Motor neuron (in vitro differentiated cells): ENCODE measurements around the gene PLXNA4. TPM values are rescaled to one million over a fixed set of nuclear protein-coding genes. Genes with fewer than 3 reads are reported as not detected.

Experiments used
- ATAC-seq, 8 experiments: fragments of 200-7000 bp; cut with Tn5 transposase; replicated peaks in 6 of 8; 2 replicates each; pipeline ENCODE4 v1.8.0; 2021; ENCODE audit warnings: mild to moderate bottlenecking in 8 of 8, moderate library complexity in 8 of 8
- H3K27ac ChIP-seq, 2 donors: fragments of 250-450 bp; sonication (Bioruptor Pico); 2 replicates each; pipeline ENCODE4 v1.9.0; 2021; ENCODE audit warnings: antibody characterized with exemption in 2 of 2, mild to moderate bottlenecking in 2 of 2, moderate library complexity in 1 of 2
- H3K4me1 ChIP-seq, 2 donors: fragments of 250-450 bp; sonication (Bioruptor Pico); replicated peaks in 1 of 2; 2 replicates each; pipeline ENCODE4 v1.6.1; 2021; ENCODE audit warnings: antibody characterized with exemption in 2 of 2, mild to moderate bottlenecking in 2 of 2, moderate library complexity in 1 of 2
- H3K4me3 ChIP-seq, 5 donors: fragments of 250-450 bp; sonication (Bioruptor Pico); 2 replicates each; pipeline ENCODE4 v1.9.0; 2021; ENCODE audit warnings: antibody characterized with exemption in 5 of 5, mild to moderate bottlenecking in 5 of 5, moderate library complexity in 4 of 5
- WGBS, 10 experiments: fragments of 450-650 bp; shearing (Covaris generic); methylation state at CpG; one replicate each; pipeline ENCODE4 v1.0.0; 2022; 5-methylcytosine and 5-hydroxymethylcytosine counted together
- in situ Hi-C, 9 experiments: fragments of 400-800 bp; cut with MboI; loops; one replicate each; pipeline ENCODE4 v1.15.0; 2021; ENCODE audit warnings: low sequenced_read_pairs in 9 of 9, low pct_unique_long_range_greater_than_20kb in 2 of 9; ENCODE audit not compliant: unreplicated experiment in 9 of 9
- total RNA-seq, 8 experiments: library from RNA; unstranded; fragments of 300-600 nt; gene quantifications; 2 replicates each; pipeline versions ENCODE4 v1.2.3 to v1.2.4, GENCODE V29; 2022

The PLXNA4 gene
- total RNA-seq, 8 experiments from 2014 or later = 0.38 to 8.5 (median 2.6) TPM

DNA sequence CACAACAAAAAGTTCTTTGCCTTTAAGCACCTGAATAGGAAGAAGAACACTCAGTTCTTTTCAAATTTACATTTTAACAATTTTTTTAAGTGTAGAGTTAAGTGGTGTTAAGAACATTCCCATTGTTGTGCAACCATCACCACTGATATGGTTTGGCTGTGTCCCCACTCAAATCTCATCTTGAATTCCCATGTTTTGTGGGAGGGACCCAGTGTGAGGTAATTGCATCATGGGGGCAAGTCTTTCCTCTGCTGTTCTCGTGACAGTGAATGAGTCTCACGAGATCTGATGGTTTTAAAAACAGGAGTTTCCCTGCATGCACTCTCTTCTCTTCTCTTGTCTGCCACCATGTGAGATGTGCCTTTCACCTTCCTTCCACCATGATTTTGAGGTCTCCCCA is 155.7 kb downstream of the PLXNA4 start:
- in situ Hi-C loops = loop anchor here in 1 of 9 experiments (25.0 kb wide), 1 partner anchor 142 kb away; no protein-coding TSS in a partner anchor
- ATAC-seq = no peak
- Histone ChIP-seq H3K4me3 (no peak overlapping the region), H3K4me1 (peaks cover 4 to 19% of the 10 kb centered on the region in 2 donors), H3K27ac (no peak overlapping the region)
- 50 to 83% (median 69%) methylated on average over 1 to 2 of the region's 2 CpGs; no CpG with 5 or more reads in 4 of the 10 experiments for WGBS, 10 experiments

GRCh38 chr7:132419542-132419941 is 156.7 kb downstream of the PLXNA4 start:
- ATAC-seq = no peak
- in situ Hi-C loops = loop anchor here in 1 of 9 experiments (25.0 kb wide), 1 partner anchor 143 kb away; no protein-coding TSS in a partner anchor
- Histone ChIP-seq H3K4me1 (peaks cover 4 to 28% of the 10 kb centered on the region in 2 donors), H3K4me3 (no peak overlapping the region), H3K27ac (no peak overlapping the region)
- 28 to 76% (median 67%) methylated on average over 1 to 2 of the region's 2 CpGs; no CpG with 5 or more reads in 5 of the 10 experiments for WGBS, 10 experiments

DNA sequence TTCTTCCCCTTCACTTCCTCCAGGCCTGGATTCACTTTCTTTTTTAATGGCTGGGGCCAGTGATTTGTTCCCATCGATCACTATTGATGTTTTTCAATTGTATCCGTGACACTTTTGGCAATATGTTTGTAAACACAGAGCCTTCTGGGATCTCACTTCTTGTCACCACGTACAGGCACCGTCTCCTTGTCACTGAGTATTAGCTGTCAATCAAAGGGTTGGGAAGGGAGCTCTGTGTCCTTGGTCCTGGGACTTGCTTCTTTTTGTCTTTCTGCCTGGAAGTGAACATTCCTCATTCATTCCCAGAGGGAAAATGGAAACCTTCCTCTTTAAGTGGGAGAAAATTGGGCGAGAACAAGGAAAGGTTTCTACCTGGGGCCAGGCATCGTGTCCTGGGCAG is 157.4 kb downstream of the PLXNA4 start:
- 64 to 92% (median 80%) methylated on average over 1 to 5 of the region's 6 CpGs; no CpG with 5 or more reads in 3 of the 10 experiments for WGBS, 10 experiments
- H3K4me1 ChIP-seq = peaks cover 4 to 35% of the 10 kb centered on the region in 2 donors
- ATAC-seq = no peak

GRCh38 chr7:132417103-132417906 is 159.0 kb downstream of the PLXNA4 start:
- Histone ChIP-seq H3K27ac (no peak overlapping the region), H3K4me1 (peaks cover 4 to 31% of the 10 kb centered on the region in 2 donors), H3K4me3 (no peak overlapping the region)
- WGBS, 10 experiments = 49 to 80% (median 56%) methylated on average over 1 to 6 of the region's 9 CpGs; no CpG with 5 or more reads in 1 of the 10 experiments
- ATAC-seq = peak in 5 of 8 experiments; percentile 80 to 89 (median 82)
- in situ Hi-C loops = loop anchor here in 1 of 9 experiments (25.0 kb wide), 1 partner anchor 145 kb away; no protein-coding TSS in a partner anchor

More for the DNA sequence above, 157.4 kb downstream of the PLXNA4 start:
- Histone ChIP-seq H3K4me3 (no peak overlapping the region), H3K27ac (no peak overlapping the region)
- in situ Hi-C loops = loop anchor here in 1 of 9 experiments (25.0 kb wide), 1 partner anchor 143 kb away; no protein-coding TSS in a partner anchor

DNA sequence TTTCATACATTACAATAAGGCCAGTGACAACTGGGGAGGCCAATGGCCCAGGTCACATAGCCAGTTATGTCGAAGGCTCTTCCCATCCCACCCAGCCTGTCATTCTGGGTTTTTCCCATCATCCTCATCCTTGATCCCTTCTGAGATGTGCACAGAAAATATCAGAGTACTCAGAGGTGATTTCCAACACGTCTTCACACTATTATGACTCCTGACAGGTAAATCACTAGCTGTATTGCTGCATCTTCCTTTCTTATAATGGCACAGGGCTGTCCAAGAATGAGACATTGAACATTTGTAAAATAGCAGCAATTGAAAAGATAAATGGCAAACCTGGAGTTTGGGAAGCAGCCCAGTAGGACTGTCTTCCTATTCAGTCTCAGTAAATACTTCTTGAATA is 159.9 kb downstream of the PLXNA4 start:
- Histone ChIP-seq H3K4me1 (peaks cover 4 to 26% of the 10 kb centered on the region in 2 donors), H3K4me3 (no peak overlapping the region), H3K27ac (no peak overlapping the region)
- in situ Hi-C loops = loop anchor here in 1 of 9 experiments (25.0 kb wide), 1 partner anchor 146 kb away; no protein-coding TSS in a partner anchor
- 17 to 100% (median 52%) methylated on average over 1 to 2 of the region's 2 CpGs; no CpG with 5 or more reads in 4 of the 10 experiments for WGBS, 10 experiments
- ATAC-seq = no peak

DNA sequence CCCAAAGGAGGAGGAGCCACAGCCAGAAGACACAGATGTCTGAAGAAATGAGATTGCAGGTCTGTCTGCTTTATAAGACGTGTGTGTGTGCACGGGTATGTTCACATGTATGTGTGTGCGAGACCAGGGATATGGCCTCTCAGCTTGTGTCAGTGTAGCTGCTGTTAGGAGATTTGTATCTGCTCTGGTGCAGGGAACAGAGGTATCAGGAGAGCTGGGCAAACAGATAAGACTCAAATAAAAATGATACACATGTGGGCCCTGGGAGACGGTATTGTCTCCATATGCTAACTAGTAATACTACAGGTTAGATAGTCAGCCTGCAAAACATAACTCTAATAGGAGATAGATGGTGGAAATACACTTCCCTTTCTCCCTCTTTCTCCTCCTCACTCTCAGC is 161.0 kb downstream of the PLXNA4 start:
- 9 to 100% (median 95%) methylated on average over 1 to 3 of the region's 4 CpGs; no CpG with 5 or more reads in 4 of the 10 experiments for WGBS, 10 experiments
- in situ Hi-C loops = loop anchor here in 1 of 9 experiments (25.0 kb wide), 1 partner anchor 147 kb away; no protein-coding TSS in a partner anchor
- peaks cover 4 to 28% of the 10 kb centered on the region in 2 donors for H3K4me1 ChIP-seq
- peak in 2 of 8 experiments; percentile 27 to 37 for ATAC-seq
- H3K4me3 ChIP-seq = no peak overlapping the region
- H3K27ac ChIP-seq = no peak overlapping the region

- H3K4me3 ChIP-seq = no peak overlapping the region
- peak in 3 of 8 experiments; percentile 32 to 42 (median 34) for ATAC-seq
- H3K27ac ChIP-seq = no peak overlapping the region
- WGBS, 10 experiments = 42 to 90% (median 74%) methylated on average over 1 to 4 of the region's 6 CpGs; no CpG with 5 or more reads in 5 of the 10 experiments
- in situ Hi-C loops = loop anchor here in 1 of 9 experiments (25.0 kb wide), 1 partner anchor 147 kb away; no protein-coding TSS in a partner anchor
- peaks cover 4 to 29% of the 10 kb centered on the region in 2 donors for H3K4me1 ChIP-seq
Observed at GRCh38 chr7:132414857-132415256, 161.4 kb downstream of the PLXNA4 start.

GRCh38 chr7:132412435-132412834 is 163.8 kb downstream of the PLXNA4 start:
- peaks cover 4 to 29% of the 10 kb centered on the region in 2 donors for H3K4me1 ChIP-seq
- in situ Hi-C loops = loop anchor here in 1 of 9 experiments (25.0 kb wide), 1 partner anchor 150 kb away; no protein-coding TSS in a partner anchor
- no peak overlapping the region for H3K27ac ChIP-seq
- 40 to 100% (median 80%) methylated on average over 1 to 5 of the region's 5 CpGs; no CpG with 5 or more reads in 3 of the 10 experiments for WGBS, 10 experiments
- no peak overlapping the region for H3K4me3 ChIP-seq
- ATAC-seq = no peak

DNA sequence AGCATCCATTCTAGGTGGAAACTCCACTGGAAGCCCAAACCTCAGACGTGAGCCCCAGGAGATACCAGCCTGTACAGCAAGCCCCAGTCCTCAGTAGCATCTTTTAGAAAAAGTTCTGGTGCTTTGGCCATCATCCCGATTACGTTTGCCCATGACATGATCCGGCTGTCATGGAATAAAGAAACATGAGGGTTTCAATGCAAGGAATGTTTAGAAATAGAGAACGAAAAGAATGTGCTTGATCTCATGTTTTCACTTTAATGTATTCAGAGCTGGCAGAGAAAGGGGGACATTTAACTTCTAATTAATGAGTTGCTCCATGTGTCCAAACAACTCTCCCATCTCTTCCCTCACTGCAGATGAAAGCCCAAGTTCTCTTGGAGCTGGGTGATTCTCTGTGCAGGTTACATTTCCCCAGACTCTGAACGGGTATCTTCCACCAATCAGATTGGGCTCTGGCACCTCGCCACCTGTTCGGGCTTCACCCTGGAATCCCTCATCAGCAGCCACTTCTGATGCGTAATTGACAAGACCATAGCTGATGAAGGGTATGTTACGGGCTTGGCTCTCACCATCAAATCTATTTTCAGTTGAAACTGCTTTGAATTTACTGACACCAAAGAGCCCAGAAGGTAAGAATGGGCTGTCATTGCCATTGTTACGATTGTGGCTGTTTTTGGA is 165.3 kb downstream of the PLXNA4 start:
- WGBS, 10 experiments = 44 to 100% (median 89%) methylated on average over 1 to 7 of the region's 11 CpGs; no CpG with 5 or more reads in 1 of the 10 experiments
- ATAC-seq = no peak
- Histone ChIP-seq H3K4me3 (no peak overlapping the region), H3K4me1 (peaks cover 0 to 26% of the 10 kb centered on the region in 2 donors), H3K27ac (no peak overlapping the region)
- in situ Hi-C loops = loop anchor here in 1 of 9 experiments (25.0 kb wide), 1 partner anchor 151 kb away; no protein-coding TSS in a partner anchor

- Histone ChIP-seq H3K4me1 (peaks cover 0 to 26% of the 10 kb centered on the region in 2 donors), H3K4me3 (no peak overlapping the region), H3K27ac (no peak overlapping the region)
- in situ Hi-C loops = loop anchor here in 1 of 9 experiments (25.0 kb wide), 1 partner anchor 152 kb away; no protein-coding TSS in a partner anchor
- ATAC-seq = peak in 7 of 8 experiments; percentile 56 to 91 (median 68)
- WGBS, 10 experiments = 0 to 75% (median 43%) methylated on average over 1 to 6 of the region's 7 CpGs; no CpG with 5 or more reads in 3 of the 10 experiments
Observed at GRCh38 chr7:132410385-132410784, 165.9 kb downstream of the PLXNA4 start.

- ATAC-seq = no peak
- H3K4me1 ChIP-seq = peaks cover 4 to 17% of the 10 kb centered on the region in 2 donors
- no peak overlapping the region for H3K27ac ChIP-seq
- in situ Hi-C loops = loop anchor here in 1 of 9 experiments (25.0 kb wide), 1 partner anchor 155 kb away; no protein-coding TSS in a partner anchor
- 31 to 100% (median 90%) methylated on average over 1 to 2 of the region's 2 CpGs; no CpG with 5 or more reads in 1 of the 10 experiments for WGBS, 10 experiments
- H3K4me3 ChIP-seq = no peak overlapping the region
Observed at GRCh38 chr7:132407764-132408163, 168.5 kb downstream of the PLXNA4 start.

GRCh38 chr7:132406039-132406438 is 170.2 kb downstream of the PLXNA4 start:
- WGBS, 10 experiments = 71 to 100% (median 91%) methylated on average over 1 to 4 of the region's 4 CpGs
- H3K4me1 ChIP-seq = peaks cover 8 to 24% of the 10 kb centered on the region in 2 donors
- ATAC-seq = no peak
- no peak overlapping the region for H3K27ac ChIP-seq
- in situ Hi-C loops = loop anchor here in 1 of 9 experiments (25.0 kb wide), 1 partner anchor 156 kb away; no protein-coding TSS in a partner anchor
- H3K4me3 ChIP-seq = no peak overlapping the region
